PFSK-1 (cell line): ENCODE data around the gene OSBPL6.

Source experiments
- FOXP2 ChIP-seq: optimal IDR thresholded peaks from 2 replicates; pipeline ENCODE3; 2011; ENCODE audit warnings: borderline replicate concordance, control low read depth, inconsistent platforms; ENCODE audit not compliant: insufficient read depth; ENCODE audit errors: extremely low read length, extremely low read depth
- POLR2AphosphoS5 ChIP-seq: IDR thresholded peaks from 2 replicates; pipeline ENCODE4 v1.6.1; 2012; ENCODE audit warnings: low read depth, mild to moderate bottlenecking, control low read depth, low read length, moderate library complexity
- SIN3A ChIP-seq: IDR thresholded peaks from 2 replicates; pipeline ENCODE4 v1.6.1; 2012; ENCODE audit warnings: mild to moderate bottlenecking, low read length, moderate library complexity, borderline replicate concordance; ENCODE audit not compliant: insufficient read depth
- TAF1 ChIP-seq: IDR thresholded peaks from 2 replicates; pipeline ENCODE4 v1.6.1; 2012; ENCODE audit warnings: low read length, control low read depth, borderline replicate concordance; ENCODE audit not compliant: insufficient read depth
- TF ChIP-seq, protein P1 (sequence below), 2 experiments: IDR thresholded peaks; 2 replicates each; pipeline versions ENCODE4 v1.6.1 to v1.8.0; 2011 to 2012; ENCODE audit warnings: low read depth in 2 of 2, low read length in 2 of 2, control low read depth in 1 of 2, inconsistent platforms in 1 of 2, mild to moderate bottlenecking in 1 of 2, moderate library complexity in 1 of 2; ENCODE audit not compliant: insufficient read depth in 1 of 2

DNA sequence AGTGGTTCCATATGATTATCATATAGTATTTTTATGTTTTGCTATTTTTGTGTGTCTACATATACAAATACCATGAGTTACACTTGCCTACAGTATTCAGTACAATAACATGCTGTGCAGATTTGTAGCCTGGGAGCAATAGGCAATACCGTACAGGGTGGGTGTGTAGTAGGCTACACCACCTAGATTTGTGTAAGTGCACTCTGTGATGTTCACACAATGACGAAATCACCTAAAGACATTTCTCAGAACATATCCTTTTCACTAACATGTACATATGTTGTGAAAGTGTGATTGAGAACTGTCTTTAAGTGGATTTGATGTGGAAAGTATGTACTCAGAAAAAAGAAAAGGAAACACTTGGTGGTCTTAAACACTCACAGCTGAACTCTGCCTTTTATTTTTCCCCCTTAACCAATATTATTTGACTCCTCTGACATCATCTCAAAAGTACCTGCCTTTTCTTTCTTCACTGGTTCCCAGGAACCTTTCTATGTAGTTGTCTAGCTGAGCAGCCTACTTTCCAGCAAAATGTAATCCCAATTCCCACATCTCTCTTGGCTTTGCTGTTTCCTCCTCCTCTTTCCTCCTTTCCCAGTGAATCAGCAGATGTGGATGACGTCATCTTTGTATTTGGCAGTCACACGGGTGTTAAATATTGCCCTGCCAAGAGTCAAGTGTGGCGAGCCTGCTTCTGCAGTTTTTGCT lies 47.7 kb downstream of the OSBPL6 start:
- TF ChIP-seq, protein P1, sequence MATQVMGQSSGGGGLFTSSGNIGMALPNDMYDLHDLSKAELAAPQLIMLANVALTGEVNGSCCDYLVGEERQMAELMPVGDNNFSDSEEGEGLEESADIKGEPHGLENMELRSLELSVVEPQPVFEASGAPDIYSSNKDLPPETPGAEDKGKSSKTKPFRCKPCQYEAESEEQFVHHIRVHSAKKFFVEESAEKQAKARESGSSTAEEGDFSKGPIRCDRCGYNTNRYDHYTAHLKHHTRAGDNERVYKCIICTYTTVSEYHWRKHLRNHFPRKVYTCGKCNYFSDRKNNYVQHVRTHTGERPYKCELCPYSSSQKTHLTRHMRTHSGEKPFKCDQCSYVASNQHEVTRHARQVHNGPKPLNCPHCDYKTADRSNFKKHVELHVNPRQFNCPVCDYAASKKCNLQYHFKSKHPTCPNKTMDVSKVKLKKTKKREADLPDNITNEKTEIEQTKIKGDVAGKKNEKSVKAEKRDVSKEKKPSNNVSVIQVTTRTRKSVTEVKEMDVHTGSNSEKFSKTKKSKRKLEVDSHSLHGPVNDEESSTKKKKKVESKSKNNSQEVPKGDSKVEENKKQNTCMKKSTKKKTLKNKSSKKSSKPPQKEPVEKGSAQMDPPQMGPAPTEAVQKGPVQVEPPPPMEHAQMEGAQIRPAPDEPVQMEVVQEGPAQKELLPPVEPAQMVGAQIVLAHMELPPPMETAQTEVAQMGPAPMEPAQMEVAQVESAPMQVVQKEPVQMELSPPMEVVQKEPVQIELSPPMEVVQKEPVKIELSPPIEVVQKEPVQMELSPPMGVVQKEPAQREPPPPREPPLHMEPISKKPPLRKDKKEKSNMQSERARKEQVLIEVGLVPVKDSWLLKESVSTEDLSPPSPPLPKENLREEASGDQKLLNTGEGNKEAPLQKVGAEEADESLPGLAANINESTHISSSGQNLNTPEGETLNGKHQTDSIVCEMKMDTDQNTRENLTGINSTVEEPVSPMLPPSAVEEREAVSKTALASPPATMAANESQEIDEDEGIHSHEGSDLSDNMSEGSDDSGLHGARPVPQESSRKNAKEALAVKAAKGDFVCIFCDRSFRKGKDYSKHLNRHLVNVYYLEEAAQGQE (IDR thresholded peaks at IDR 0.05; ENCODE audit: insufficient read depth in 1 of 2, low read depth in 2 of 2, low read length in 2 of 2): no peak
- no peak for TF ChIP-seq POLR2AphosphoS5
- TF ChIP-seq FOXP2: no peak
- TF ChIP-seq SIN3A: 0 out of 2 replicates have a peak, but pooled peaks have one; percentile 66
- no peak for TF ChIP-seq TAF1
